22Rv1 (cell line): ENCODE measurements around the gene CLEC16A.

Experiments used
- H3K27ac ChIP-seq: fragments of 450-650 bp; 2 replicates; pipeline ENCODE4 v1.5.1; 2017
- ZFX ChIP-seq: fragments of 450-650 bp; IDR thresholded peaks from 2 replicates; pipeline ENCODE4 v1.6.1; 2017; ENCODE audit warnings: antibody characterized with exemption, borderline replicate concordance
- TF ChIP-seq, protein P1 (sequence below): fragments of 450-650 bp; IDR thresholded peaks from 2 replicates; pipeline ENCODE4 v1.5.1; 2017; ENCODE audit warnings: mild to moderate bottlenecking

Gene CLEC16A, protein sequence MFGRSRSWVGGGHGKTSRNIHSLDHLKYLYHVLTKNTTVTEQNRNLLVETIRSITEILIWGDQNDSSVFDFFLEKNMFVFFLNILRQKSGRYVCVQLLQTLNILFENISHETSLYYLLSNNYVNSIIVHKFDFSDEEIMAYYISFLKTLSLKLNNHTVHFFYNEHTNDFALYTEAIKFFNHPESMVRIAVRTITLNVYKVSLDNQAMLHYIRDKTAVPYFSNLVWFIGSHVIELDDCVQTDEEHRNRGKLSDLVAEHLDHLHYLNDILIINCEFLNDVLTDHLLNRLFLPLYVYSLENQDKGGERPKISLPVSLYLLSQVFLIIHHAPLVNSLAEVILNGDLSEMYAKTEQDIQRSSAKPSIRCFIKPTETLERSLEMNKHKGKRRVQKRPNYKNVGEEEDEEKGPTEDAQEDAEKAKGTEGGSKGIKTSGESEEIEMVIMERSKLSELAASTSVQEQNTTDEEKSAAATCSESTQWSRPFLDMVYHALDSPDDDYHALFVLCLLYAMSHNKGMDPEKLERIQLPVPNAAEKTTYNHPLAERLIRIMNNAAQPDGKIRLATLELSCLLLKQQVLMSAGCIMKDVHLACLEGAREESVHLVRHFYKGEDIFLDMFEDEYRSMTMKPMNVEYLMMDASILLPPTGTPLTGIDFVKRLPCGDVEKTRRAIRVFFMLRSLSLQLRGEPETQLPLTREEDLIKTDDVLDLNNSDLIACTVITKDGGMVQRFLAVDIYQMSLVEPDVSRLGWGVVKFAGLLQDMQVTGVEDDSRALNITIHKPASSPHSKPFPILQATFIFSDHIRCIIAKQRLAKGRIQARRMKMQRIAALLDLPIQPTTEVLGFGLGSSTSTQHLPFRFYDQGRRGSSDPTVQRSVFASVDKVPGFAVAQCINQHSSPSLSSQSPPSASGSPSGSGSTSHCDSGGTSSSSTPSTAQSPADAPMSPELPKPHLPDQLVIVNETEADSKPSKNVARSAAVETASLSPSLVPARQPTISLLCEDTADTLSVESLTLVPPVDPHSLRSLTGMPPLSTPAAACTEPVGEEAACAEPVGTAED

DNA sequence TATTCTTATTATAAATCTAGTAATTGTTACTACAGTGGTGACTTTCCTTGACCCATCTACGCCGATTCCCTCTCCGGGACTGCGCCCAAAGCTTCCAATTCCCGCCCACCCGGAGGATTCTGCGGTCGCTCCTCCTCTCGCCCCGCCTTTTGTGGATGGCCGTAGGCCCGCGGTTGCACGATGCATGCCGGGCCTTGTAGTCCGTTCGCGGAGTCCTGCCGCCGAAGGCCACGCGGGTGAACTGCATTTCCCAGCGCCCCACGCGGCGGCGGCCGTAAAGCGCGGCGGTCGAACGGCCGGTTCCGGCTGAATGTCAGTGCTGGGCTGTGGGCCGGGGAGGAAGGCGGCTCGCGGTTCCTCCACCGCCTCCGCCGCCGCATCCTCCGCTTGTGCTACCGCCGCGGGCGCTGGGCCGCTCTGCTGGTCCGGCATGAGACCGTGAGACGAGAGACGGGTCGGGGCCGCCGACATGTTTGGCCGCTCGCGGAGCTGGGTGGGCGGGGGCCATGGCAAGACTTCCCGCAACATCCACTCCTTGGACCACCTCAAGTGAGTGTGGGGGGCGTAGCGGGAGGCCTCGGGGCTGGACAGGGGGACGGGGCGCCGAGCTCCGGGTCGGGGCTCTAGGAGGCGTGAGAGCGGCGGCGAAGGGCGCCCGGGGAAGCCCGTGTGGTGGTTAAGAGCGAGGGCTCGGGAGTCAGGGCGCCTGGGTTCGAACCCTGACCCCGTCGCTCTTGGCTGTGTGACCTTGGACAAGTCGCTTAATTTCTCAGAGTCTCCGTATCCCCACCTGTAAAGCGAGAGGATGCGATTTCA is at the start of gene CLEC16A:
CLEC16A (plus strand) TSS at position 316 of the 816 bp plus-strand sequence; CDS start at position 470, 154 bp downstream.
- peak within 1 kb of the TSS; percentile 88 for H3K27ac ChIP-seq
- TF ChIP-seq, protein P1, sequence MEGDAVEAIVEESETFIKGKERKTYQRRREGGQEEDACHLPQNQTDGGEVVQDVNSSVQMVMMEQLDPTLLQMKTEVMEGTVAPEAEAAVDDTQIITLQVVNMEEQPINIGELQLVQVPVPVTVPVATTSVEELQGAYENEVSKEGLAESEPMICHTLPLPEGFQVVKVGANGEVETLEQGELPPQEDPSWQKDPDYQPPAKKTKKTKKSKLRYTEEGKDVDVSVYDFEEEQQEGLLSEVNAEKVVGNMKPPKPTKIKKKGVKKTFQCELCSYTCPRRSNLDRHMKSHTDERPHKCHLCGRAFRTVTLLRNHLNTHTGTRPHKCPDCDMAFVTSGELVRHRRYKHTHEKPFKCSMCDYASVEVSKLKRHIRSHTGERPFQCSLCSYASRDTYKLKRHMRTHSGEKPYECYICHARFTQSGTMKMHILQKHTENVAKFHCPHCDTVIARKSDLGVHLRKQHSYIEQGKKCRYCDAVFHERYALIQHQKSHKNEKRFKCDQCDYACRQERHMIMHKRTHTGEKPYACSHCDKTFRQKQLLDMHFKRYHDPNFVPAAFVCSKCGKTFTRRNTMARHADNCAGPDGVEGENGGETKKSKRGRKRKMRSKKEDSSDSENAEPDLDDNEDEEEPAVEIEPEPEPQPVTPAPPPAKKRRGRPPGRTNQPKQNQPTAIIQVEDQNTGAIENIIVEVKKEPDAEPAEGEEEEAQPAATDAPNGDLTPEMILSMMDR: no peak
- TF ChIP-seq ZFX: no peak

DNA sequence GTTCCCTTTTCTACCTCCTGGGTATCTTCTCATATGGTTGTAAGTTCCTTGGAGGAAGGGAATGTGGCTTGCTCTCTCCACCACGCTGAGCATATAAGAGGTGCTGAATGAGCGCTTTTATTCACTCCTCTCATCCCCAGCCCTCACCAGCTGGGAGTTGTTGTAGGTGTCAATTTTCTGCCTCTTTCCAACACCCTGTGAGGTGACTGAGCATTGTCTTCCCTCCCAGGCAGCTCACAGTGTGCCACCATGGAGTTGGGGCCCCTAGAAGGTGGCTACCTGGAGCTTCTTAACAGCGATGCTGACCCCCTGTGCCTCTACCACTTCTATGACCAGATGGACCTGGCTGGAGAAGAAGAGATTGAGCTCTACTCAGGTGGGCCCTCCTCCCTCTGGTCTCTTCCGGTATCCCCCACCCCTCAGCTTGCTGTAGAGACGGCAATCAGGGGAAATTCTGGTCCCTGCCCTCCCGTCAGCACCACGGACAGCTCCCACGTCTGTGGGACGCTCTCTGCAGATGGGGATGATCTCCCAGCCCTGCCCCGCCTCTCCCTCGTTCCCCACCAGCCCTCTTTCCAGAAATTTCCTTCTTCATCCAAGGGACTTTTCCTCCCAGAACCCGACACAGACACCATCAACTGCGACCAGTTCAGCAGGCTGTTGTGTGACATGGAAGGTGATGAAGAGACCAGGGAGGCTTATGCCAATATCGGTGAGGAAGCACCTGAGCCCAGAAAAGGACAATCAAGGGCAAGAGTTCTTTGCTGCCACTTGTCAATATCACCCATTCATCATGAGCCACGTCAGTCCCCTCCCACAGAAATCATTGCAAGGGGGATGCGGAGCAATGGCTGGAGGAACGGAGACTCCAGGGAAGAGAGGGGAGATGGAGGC is 49.1 kb upstream of the CLEC16A start:
- no peak overlapping the region for H3K27ac ChIP-seq
- no peak for TF ChIP-seq ZFX

DNA sequence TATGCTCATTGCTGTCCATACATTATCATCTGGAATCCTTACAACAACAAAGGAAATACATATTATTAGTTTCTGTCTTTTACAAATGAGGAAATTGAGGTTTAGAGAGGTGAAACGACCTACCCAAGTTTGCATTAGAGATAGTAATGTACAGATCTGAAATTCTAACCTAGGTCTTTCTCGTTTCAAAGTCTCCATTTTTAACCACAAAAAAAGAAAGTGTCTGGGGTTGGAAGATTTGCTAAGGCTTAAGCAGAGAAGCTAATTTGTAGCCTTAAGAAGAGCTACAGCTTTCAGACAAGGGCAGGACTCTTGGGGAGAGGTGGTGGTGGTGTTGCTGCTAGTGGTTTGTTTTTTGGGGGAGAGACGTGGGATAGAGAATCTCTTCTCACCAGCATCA is 48.2 kb upstream of the CLEC16A start:
- H3K27ac ChIP-seq: no peak overlapping the region
- no peak for TF ChIP-seq ZFX
- TF ChIP-seq, protein P1: no peak

DNA sequence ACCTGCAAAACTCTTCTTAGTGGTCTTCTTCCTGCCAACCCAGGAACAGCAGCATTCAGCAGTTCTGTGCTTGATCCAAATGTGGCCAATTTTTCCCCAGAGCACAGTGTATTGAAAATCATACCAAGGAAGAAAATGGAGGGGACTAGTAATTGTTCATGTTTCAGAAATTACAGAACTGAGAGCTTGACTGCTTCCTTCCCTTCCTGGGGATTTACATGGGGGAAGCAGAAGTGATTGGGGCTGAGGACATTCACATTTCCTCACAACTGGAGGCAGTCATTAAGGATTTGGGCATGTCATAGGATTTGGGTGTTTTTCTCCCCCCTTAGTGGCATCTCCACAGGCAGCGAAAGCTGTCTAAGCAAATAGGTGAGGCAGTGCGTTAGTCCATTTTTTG is 47.6 kb upstream of the CLEC16A start:
- no peak overlapping the region for H3K27ac ChIP-seq

DNA sequence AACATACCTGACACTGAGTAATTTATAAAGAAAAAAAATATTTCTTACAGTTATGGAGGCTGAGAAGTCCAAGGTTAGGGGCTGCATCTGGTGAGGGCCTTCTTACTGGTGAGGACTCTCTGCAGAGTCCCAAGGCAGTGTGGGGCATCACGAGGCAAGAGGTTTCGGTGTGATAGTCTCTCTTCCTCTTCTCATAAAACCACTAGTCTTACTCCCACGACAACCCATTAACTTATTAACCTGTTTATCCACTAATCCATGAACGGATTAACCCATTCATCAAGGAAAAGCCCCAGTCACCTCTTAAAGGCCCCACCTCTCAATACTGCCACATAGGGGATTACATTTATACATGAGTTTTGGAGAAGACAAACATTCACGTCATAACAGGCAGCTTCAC is 47.2 kb upstream of the CLEC16A start:
- TF ChIP-seq, protein P1: no peak
- no peak for TF ChIP-seq ZFX
- no peak overlapping the region for H3K27ac ChIP-seq

More for the DNA sequence above, 47.6 kb upstream of the CLEC16A start:
- TF ChIP-seq, protein P1: no peak
- no peak for TF ChIP-seq ZFX

DNA sequence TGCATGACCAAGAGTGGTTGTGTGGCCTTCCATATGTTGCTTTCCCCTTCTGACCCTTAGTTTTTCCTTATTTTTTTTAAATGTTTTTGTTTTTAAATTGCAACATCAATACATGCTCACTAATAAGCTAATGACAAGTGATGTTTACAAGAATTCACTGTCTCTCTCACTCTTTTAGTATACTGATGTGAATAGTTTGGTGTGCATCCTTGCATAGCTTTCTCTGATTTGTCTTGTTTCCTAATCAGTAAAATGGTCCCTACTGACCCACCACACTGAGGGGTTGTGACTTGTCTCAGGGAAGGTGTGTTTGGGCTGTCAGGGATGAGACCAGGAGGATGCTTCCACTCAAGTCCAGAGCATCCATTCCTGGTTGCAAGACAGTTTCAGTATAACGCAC is 41.4 kb upstream of the CLEC16A start:
- TF ChIP-seq, protein P1: no peak
- no peak for TF ChIP-seq ZFX
- H3K27ac ChIP-seq: no peak overlapping the region
